ENCODE measurements around the gene PFKP.
"Not testable (repeated sequence)": the region's sequence is repeated elsewhere in the genome, so short reads cannot be mapped to it uniquely, and the experiment has no call there.

DNA sequence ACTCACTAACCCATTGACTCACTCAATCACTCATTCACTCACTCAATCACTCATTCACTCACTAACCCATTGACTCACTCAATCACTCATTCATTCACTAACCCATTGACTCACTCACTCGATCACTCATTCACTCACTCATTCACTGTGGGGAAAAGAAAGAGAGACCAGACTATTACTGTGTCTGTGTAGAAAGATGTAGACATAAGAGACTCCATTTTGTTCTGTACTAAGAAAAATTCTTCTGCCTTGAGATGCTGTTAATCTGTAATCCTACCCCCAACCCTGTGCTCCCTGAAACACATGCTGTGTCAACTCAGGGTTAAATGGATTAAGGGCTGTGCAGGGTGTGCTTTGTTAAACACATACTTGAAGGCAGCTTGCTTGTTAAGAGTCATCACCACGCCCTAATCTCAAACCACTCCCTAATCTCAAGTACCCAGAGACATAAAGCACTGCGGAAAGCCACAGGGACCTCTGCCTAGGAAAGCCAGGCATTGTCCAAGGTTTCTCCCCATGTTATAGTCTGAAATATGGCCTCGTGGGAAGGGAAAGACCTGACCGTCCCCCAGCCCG is 5.9 kb upstream of the PFKP start:
- TF ChIP-seq POLR2A (IDR thresholded peaks at IDR 0.05), result not testable (repeated sequence)
- TF ChIP-seq, protein P1, sequence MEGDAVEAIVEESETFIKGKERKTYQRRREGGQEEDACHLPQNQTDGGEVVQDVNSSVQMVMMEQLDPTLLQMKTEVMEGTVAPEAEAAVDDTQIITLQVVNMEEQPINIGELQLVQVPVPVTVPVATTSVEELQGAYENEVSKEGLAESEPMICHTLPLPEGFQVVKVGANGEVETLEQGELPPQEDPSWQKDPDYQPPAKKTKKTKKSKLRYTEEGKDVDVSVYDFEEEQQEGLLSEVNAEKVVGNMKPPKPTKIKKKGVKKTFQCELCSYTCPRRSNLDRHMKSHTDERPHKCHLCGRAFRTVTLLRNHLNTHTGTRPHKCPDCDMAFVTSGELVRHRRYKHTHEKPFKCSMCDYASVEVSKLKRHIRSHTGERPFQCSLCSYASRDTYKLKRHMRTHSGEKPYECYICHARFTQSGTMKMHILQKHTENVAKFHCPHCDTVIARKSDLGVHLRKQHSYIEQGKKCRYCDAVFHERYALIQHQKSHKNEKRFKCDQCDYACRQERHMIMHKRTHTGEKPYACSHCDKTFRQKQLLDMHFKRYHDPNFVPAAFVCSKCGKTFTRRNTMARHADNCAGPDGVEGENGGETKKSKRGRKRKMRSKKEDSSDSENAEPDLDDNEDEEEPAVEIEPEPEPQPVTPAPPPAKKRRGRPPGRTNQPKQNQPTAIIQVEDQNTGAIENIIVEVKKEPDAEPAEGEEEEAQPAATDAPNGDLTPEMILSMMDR (IDR thresholded peaks at IDR 0.05), result not testable (repeated sequence)
